ENCODE data around the gene IQGAP2. TPM values are rescaled to one million over a fixed set of nuclear protein-coding genes. Genes with fewer than 3 reads are reported as not detected.
A peak's percentile ranks its signal among the peaks of the same experiment; 100 is the strongest.

IQGAP2 gene
- total and polyA plus RNA-seq, 9 of the 15 experiments (the other 6 are each of a cell fraction or from before 2014, with no cell fraction given), result 8.7 to 23.2 (median 17.4) TPM

GRCh38 chr5:76641514-76642120, 238.5 kb downstream of the IQGAP2 start (continued):
- peak; percentile 51 for TF ChIP-seq MEIS2 (IDR thresholded peaks at IDR 0.05; ENCODE audit: partially characterized antibody)
- TF ChIP-seq ZC3H8 (IDR thresholded peaks at IDR 0.05), result no peak
- no peak for TF ChIP-seq ZNF436 (CRISPR knock-in tag; IDR thresholded peaks at IDR 0.05)
- TF ChIP-seq, protein P1, sequence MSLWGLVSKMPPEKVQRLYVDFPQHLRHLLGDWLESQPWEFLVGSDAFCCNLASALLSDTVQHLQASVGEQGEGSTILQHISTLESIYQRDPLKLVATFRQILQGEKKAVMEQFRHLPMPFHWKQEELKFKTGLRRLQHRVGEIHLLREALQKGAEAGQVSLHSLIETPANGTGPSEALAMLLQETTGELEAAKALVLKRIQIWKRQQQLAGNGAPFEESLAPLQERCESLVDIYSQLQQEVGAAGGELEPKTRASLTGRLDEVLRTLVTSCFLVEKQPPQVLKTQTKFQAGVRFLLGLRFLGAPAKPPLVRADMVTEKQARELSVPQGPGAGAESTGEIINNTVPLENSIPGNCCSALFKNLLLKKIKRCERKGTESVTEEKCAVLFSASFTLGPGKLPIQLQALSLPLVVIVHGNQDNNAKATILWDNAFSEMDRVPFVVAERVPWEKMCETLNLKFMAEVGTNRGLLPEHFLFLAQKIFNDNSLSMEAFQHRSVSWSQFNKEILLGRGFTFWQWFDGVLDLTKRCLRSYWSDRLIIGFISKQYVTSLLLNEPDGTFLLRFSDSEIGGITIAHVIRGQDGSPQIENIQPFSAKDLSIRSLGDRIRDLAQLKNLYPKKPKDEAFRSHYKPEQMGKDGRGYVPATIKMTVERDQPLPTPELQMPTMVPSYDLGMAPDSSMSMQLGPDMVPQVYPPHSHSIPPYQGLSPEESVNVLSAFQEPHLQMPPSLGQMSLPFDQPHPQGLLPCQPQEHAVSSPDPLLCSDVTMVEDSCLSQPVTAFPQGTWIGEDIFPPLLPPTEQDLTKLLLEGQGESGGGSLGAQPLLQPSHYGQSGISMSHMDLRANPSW (CRISPR knock-in tag; IDR thresholded peaks at IDR 0.05), result no peak
- no peak for TF ChIP-seq ZKSCAN8 (CRISPR knock-in tag; IDR thresholded peaks at IDR 0.05)
- TF ChIP-seq MYBL2 (IDR thresholded peaks at IDR 0.05; ENCODE audit: low read depth), result no peak
- no peak for TF ChIP-seq MYBL2 (CRISPR knock-in tag; IDR thresholded peaks at IDR 0.05; ENCODE audit: borderline replicate concordance)
- no peak for TF ChIP-seq ZNF121 (CRISPR knock-in tag; conservative IDR thresholded peaks at IDR 0.05)
- TF ChIP-seq RHOXF2B (CRISPR knock-in tag; conservative IDR thresholded peaks at IDR 0.05), result no peak
- TF ChIP-seq CLOCK (CRISPR knock-in tag; IDR thresholded peaks at IDR 0.05; ENCODE audit: borderline replicate concordance), result no peak
- no peak for TF ChIP-seq RBM22 (IDR thresholded peaks at IDR 0.05; ENCODE audit: low read depth, low read length, poor library complexity, severe bottlenecking)
- TF ChIP-seq, protein P2, sequence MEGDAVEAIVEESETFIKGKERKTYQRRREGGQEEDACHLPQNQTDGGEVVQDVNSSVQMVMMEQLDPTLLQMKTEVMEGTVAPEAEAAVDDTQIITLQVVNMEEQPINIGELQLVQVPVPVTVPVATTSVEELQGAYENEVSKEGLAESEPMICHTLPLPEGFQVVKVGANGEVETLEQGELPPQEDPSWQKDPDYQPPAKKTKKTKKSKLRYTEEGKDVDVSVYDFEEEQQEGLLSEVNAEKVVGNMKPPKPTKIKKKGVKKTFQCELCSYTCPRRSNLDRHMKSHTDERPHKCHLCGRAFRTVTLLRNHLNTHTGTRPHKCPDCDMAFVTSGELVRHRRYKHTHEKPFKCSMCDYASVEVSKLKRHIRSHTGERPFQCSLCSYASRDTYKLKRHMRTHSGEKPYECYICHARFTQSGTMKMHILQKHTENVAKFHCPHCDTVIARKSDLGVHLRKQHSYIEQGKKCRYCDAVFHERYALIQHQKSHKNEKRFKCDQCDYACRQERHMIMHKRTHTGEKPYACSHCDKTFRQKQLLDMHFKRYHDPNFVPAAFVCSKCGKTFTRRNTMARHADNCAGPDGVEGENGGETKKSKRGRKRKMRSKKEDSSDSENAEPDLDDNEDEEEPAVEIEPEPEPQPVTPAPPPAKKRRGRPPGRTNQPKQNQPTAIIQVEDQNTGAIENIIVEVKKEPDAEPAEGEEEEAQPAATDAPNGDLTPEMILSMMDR (IDR thresholded peaks at IDR 0.05 in 2 of 3, conservative IDR thresholded peaks at IDR 0.05 in 1 of 3; ENCODE audit: insufficient read depth in 2 of 3, low read depth in 1 of 3, low read length in 3 of 3), result peak; percentile 83 to 92 (median 83)
- TF ChIP-seq KLF6 (CRISPR knock-in tag; IDR thresholded peaks at IDR 0.05; ENCODE audit: borderline replicate concordance), result no peak
- no peak for TF ChIP-seq E2F8 (IDR thresholded peaks at IDR 0.05; ENCODE audit: low read depth, partially characterized antibody)
- no peak for TF ChIP-seq ZNF133 (CRISPR knock-in tag; IDR thresholded peaks at IDR 0.05)
- no peak for TF ChIP-seq SRSF3 (IDR thresholded peaks at IDR 0.05; ENCODE audit: insufficient read depth, low read length)
- TF ChIP-seq ZFX (CRISPR knock-in tag; IDR thresholded peaks at IDR 0.05), result no peak
- no peak for TF ChIP-seq ZNF316 (IDR thresholded peaks at IDR 0.05)
- no peak for TF ChIP-seq THRAP3 (IDR thresholded peaks at IDR 0.05; ENCODE audit: borderline replicate concordance)
